ENCODE data around the gene SMC4.

GRCh38 chr3:160477750-160478149 is 78.3 kb downstream of the SMC4 start:
- no peak for TF ChIP-seq CTCF (IDR thresholded peaks at IDR 0.05; ENCODE audit: borderline replicate concordance, extremely low read depth, low read length, poor library complexity, severe bottlenecking)
- no peak for TF ChIP-seq EZH2 (IDR thresholded peaks at IDR 0.05; ENCODE audit: borderline replicate concordance, low read depth, low read length, severe bottlenecking)

Data from DND-41 (cell line).